Measurements from ENCODE around the gene CRTAP.
"Not testable (repeated sequence)": the region's sequence is repeated elsewhere in the genome, so short reads cannot be mapped to it uniquely, and the experiment has no call there.

Gene CRTAP

GRCh38 chr3:33113772-33114621 lies at the start of gene CRTAP:
Gene CRTAP, plus strand, starts transcription at chr3:33114014. Its CDS starts 64 bp downstream, at chr3:33114078.
- peak; percentile 78 to 84 (median 83) for DNase-seq (ENCODE audit: low read depth in 2 of 3, low spot score in 1 of 3)

- no peak for DNase-seq (ENCODE audit: low read depth in 2 of 3, low spot score in 1 of 3)
Observed at GRCh38 chr3:33064929-33065328, 48.9 kb upstream of the CRTAP start.

- no peak for DNase-seq (ENCODE audit: low read depth in 2 of 3, low spot score in 1 of 3)
Observed at GRCh38 chr3:33067484-33067883, 46.3 kb upstream of the CRTAP start.

GRCh38 chr3:33069862-33070261 lies 44.0 kb upstream of the CRTAP start:
- not testable (repeated sequence) for DNase-seq (ENCODE audit: low read depth in 2 of 3, low spot score in 1 of 3)

GRCh38 chr3:33071181-33071580 lies 42.6 kb upstream of the CRTAP start:
- DNase-seq (ENCODE audit: low read depth in 2 of 3, low spot score in 1 of 3), result no peak

GRCh38 chr3:33071946-33072345 lies 41.9 kb upstream of the CRTAP start:
- no peak for DNase-seq (ENCODE audit: low read depth in 2 of 3, low spot score in 1 of 3)

- peak; percentile 57 to 75 (median 60) for DNase-seq (ENCODE audit: low read depth in 2 of 3, low spot score in 1 of 3)
Observed at GRCh38 chr3:33074217-33075067, 39.4 kb upstream of the CRTAP start.

- no peak for DNase-seq (ENCODE audit: low read depth in 2 of 3, low spot score in 1 of 3)
Observed at GRCh38 chr3:33075995-33076394, 37.8 kb upstream of the CRTAP start.

GRCh38 chr3:33076952-33077351 lies 36.9 kb upstream of the CRTAP start:
- DNase-seq (ENCODE audit: low read depth in 2 of 3, low spot score in 1 of 3), result no peak

GRCh38 chr3:33077976-33078375 lies 35.8 kb upstream of the CRTAP start:
- DNase-seq (ENCODE audit: low read depth in 2 of 3, low spot score in 1 of 3), result no peak

- DNase-seq (ENCODE audit: low read depth in 2 of 3, low spot score in 1 of 3), result not testable (repeated sequence)
Observed at GRCh38 chr3:33079813-33080212, 34.0 kb upstream of the CRTAP start.

GRCh38 chr3:33081812-33082211 lies 32.0 kb upstream of the CRTAP start:
- no peak for DNase-seq (ENCODE audit: low read depth in 2 of 3, low spot score in 1 of 3)

- DNase-seq (ENCODE audit: low read depth in 2 of 3, low spot score in 1 of 3), result no peak
Observed at GRCh38 chr3:33083958-33084357, 29.9 kb upstream of the CRTAP start.

GRCh38 chr3:33088691-33089090 lies 25.1 kb upstream of the CRTAP start:
- DNase-seq (ENCODE audit: low read depth in 2 of 3, low spot score in 1 of 3), result no peak

GRCh38 chr3:33089515-33089914 lies 24.3 kb upstream of the CRTAP start:
- no peak for DNase-seq (ENCODE audit: low read depth in 2 of 3, low spot score in 1 of 3)

- DNase-seq (ENCODE audit: low read depth in 2 of 3, low spot score in 1 of 3), result no peak
Observed at GRCh38 chr3:33091746-33092145, 22.1 kb upstream of the CRTAP start.

- DNase-seq (ENCODE audit: low read depth in 2 of 3, low spot score in 1 of 3), result no peak
Observed at GRCh38 chr3:33092496-33093254, 21.1 kb upstream of the CRTAP start.

GRCh38 chr3:33093847-33094246 lies 20.0 kb upstream of the CRTAP start:
- DNase-seq (ENCODE audit: low read depth in 2 of 3, low spot score in 1 of 3), result no peak

GRCh38 chr3:33095436-33095835 lies 18.4 kb upstream of the CRTAP start:
- DNase-seq (ENCODE audit: low read depth in 2 of 3, low spot score in 1 of 3), result no peak

- DNase-seq (ENCODE audit: low read depth in 2 of 3, low spot score in 1 of 3), result peak in 2 of 3 donors; percentile 37 to 45
Observed at GRCh38 chr3:33096093-33096868, 17.5 kb upstream of the CRTAP start.
